HAP-1 (cell line): ENCODE data around the gene DSTN.

Source experiments
- DNase-seq, 2 experiments: peaks; one replicate each; pipeline ENCODE4 v3.0.0-alpha.2; 2016 to 2020; ENCODE audit warnings: low spot score in 2 of 2
- H3K27me3 ChIP-seq: fragments of 250-450 bp; sonication (Bioruptor Pico); 2 replicates; pipeline ENCODE4 v1.5.1; 2020; ENCODE audit warnings: low read depth, mild to moderate bottlenecking, moderate library complexity
- H3K36me3 ChIP-seq: fragments of 250-450 bp; sonication (Bioruptor Pico); replicated peaks from 2 replicates; pipeline ENCODE4 v1.5.1; 2020; ENCODE audit warnings: mild to moderate bottlenecking
- H3K4me1 ChIP-seq: fragments of 250-450 bp; sonication (Bioruptor Pico); 2 replicates; pipeline ENCODE4 v1.5.1; 2020; ENCODE audit warnings: mild to moderate bottlenecking
- H3K4me3 ChIP-seq: fragments of 250-450 bp; sonication (Bioruptor Pico); 2 replicates; pipeline ENCODE4 v1.5.1; 2020; ENCODE audit warnings: mild to moderate bottlenecking, moderate library complexity
- H3K9me3 ChIP-seq: fragments of 250-450 bp; sonication (Bioruptor Pico); 2 replicates; pipeline ENCODE4 v1.5.1; 2020; ENCODE audit warnings: mild to moderate bottlenecking, moderate library complexity
- in situ Hi-C: fragments of 300-500 bp; cut with MboI; formaldehyde crosslinking; loops from 3 replicates; pipeline ENCODE4 v1.14.3; 2020; ENCODE audit warnings: low sequenced_read_pairs, inconsistent platforms, mixed read lengths

Gene DSTN

DNA sequence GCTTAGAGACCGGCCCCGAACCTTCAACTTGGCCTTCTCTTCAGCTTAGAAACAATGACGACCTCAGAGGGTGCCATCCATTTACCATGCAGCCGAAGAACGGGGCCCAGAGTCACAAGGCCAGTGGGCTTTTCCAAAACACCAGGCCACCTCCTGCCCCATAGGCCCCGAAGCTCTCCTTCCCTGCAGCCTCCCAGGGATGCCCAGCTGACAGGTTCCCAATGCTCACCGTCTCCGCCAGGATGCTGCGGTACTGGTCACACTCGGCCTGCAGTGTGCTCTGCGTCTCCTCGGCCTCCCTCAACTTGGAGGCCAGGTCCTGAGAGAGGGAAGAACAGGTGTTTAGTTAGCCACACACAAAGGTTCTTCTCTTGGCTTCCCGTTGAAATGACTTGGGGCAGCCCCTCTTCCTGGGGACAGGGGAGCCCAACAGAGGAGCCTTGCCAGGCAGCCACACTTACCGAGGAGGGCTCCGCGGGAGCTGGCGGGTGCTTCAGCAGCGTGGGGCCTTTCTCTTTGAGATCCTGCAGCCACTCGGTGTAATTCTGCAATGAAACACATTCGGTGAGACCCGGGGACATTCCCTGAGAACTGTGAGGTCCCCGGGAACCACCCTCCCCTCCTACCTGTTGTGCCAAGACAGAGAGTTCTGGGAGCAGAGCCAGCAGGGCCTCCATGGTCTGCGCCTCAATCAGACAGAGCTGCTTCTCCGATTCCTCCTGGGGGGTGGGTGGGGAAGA lies 51.5 kb downstream of the DSTN start:
- in situ Hi-C loops = no loop called here
- Histone ChIP-seq H3K27me3 (no peaks in the 10 kb centered on the region), H3K9me3 (no peaks in the 10 kb centered on the region), H3K4me1 (no peaks in the 10 kb centered on the region), H3K36me3 (peaks cover 67% of the 10 kb centered on the region), H3K4me3 (no peak overlapping the region)
- DNase-seq = no peak

DNA sequence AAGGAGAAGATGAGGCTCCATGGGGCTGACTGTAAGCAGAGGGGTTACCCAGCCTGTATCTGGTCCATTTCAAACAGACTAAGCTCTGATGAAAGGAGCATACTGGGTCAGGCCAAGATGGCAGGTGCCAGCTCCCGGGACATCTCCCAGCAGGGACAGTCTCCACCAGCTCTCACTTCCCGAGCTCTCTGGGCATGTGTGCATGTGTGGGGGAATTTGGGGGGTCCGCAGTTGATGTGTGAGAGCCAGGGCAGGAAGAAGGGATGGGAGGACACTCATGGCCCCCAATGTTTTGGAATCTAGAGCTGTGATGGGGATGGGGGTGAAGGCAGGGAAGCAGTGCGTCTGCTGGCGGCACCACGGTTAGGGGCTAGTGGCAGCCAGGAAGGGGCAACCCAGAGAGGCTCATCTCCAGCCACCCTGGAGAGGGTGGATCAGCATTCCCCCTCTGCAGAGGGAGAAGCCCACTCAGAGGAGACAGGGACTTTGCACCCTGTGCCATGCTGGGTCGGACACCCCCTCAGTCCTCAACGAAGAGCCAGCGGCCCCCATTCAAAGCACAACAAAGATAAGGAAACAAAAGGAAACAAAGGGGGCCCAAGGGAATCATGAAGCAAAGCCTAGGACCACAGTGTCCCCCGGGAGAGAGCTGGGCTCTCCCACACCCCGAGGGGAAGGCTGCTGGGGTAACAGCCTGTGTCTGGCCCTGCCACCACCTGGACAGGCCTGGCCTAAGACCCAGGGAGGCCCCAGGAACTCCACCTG lies 52.4 kb downstream of the DSTN start:
- no peak overlapping the region for H3K4me3 ChIP-seq
- no peaks in the 10 kb centered on the region for H3K9me3 ChIP-seq
- in situ Hi-C loops = no loop called here
- H3K4me1 ChIP-seq = no peaks in the 10 kb centered on the region
- H3K36me3 ChIP-seq = peaks cover 65% of the 10 kb centered on the region
- DNase-seq = no peak
- H3K27me3 ChIP-seq = no peaks in the 10 kb centered on the region

DNA sequence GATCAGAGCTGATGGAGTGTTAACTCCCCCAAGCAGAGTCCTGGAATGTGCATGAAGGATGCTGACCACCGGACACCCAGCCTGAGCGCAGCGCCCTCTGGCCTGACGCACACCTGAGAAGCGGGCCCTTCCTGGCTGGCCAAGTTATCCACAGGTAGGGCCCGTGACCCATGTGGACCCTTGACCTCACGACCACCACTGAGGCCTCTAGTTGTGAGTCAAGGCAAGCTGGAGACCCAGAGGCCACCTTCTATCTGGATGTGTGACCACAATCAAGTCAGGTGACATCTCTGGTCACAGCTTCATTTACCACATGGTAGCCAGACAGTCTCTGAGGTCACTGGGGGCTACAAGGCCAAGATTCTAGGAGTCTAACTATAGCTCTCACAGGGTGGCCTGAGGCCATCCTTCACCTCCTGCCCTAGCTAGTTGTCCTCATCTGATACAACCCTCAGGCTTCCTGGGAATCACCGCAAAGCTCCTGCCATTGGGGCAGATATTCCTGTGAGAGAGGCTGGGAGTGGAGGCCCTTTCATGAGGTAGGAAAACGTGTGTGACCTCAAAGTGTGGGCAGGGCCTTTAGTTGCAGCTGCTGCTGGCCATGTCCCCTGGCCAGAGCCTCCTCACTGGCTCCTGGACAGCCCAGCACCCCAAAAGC lies 53.1 kb downstream of the DSTN start:
- H3K4me1 ChIP-seq = no peaks in the 10 kb centered on the region
- in situ Hi-C loops = no loop called here

DNA sequence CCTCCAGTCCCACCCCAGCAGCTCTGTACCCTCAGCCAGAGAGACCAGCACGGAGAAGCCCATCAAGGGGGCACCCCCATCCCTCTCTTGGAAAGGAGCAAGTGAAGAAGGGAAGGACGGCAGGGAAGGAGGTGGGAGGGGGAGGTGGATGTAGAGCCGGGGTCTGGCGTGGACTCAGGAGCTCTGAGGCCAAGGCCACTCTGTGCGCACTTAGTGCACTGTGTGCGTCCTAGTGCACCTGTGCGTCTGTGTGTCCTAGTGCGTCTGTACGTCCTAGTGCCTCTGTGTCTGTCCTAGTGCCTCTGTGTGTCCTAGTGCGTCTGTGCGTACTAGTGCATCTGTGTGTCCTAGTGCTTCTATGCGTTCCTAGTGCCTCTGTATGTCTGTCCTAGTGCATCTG lies 54.2 kb downstream of the DSTN start:
- no peak for DNase-seq
- no peak overlapping the region for H3K4me3 ChIP-seq
- no peaks in the 10 kb centered on the region for H3K4me1 ChIP-seq
- H3K9me3 ChIP-seq = no peaks in the 10 kb centered on the region
- in situ Hi-C loops = no loop called here
- H3K36me3 ChIP-seq = peaks cover 57% of the 10 kb centered on the region
- H3K27me3 ChIP-seq = no peaks in the 10 kb centered on the region

More for the DNA sequence above, 53.1 kb downstream of the DSTN start:
- Histone ChIP-seq H3K4me3 (no peak overlapping the region), H3K27me3 (no peaks in the 10 kb centered on the region), H3K36me3 (peaks cover 64% of the 10 kb centered on the region), H3K9me3 (no peaks in the 10 kb centered on the region)
- DNase-seq = no peak

DNA sequence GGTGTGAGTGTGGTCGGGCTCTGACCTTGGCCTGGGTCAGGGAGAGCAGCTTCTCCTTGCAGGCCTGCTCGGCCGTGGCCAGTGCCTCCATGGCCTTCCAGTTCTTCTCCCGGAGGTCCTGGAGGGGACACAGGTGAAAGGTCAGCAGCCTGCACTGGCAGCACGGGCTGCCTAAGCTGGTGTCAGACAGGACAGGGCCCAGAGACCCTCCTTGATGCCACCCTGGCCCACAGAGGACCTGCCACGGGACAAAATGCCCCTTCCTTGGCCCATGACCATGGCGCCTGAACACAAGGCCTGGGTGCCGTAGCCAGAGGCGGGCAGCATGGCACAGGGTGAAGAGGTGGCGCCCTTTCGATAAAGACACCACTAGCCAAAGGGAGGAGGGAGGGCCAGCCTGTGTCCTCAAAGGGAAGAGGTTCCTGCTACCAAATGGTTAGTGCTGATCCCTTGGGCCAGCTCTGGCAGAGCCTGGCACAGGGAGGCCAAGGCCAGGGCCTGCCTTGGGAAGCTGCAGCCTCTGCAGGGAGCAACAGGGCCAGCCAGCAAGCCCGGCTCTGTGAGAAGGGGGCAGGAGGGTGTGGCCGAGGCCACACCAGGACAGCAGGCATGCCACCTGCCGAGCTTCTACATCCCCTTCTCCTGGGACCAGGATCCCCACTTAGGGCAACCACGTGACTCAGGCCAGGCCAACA lies 54.8 kb downstream of the DSTN start:
- Histone ChIP-seq H3K9me3 (no peaks in the 10 kb centered on the region), H3K4me1 (no peaks in the 10 kb centered on the region), H3K36me3 (peaks cover 50% of the 10 kb centered on the region), H3K27me3 (no peaks in the 10 kb centered on the region), H3K4me3 (no peak overlapping the region)
- in situ Hi-C loops = no loop called here
- no peak for DNase-seq

DNA sequence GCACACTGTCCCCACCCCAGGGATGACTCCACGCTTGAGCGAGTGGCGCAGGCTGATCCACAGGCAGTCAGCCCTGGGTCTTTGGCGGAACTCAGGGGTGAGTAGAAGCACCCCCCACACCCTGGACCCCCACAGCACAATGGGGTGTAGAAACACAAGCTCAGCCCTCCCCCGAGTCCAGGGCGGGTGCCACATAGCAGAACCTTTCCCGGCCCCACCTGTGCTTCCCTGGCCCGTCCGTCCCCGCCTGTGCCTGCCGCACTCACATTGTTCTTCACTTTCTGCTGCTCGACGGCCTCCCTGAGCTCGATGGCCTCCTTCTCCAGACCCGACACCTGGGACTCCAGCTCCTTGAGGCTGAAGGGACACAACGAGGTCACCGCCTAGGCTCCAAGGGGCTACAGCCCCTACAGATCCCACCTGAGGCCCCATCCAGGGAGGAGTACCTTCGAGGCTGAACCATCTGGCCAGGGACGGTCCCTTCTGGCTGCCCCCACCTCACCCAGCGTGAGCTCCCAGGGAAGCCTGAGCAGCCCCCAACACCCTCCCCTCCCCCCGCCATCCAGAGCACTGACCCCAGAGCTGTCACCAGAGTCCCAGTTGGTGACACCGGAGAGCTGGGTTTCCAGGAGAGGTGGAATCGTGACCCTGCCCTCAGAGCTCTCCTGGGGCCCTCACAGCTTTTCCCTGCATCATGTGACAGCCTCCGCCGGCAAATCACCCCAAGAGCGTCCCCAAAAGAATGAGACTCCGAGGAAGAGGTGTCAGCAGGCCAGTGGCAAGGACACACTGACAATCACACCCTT lies 55.6 kb downstream of the DSTN start:
- Histone ChIP-seq H3K27me3 (no peaks in the 10 kb centered on the region), H3K36me3 (peaks cover 45% of the 10 kb centered on the region), H3K4me1 (no peaks in the 10 kb centered on the region), H3K4me3 (no peak overlapping the region), H3K9me3 (no peaks in the 10 kb centered on the region)
- in situ Hi-C loops = no loop called here
- DNase-seq = no peak

DNA sequence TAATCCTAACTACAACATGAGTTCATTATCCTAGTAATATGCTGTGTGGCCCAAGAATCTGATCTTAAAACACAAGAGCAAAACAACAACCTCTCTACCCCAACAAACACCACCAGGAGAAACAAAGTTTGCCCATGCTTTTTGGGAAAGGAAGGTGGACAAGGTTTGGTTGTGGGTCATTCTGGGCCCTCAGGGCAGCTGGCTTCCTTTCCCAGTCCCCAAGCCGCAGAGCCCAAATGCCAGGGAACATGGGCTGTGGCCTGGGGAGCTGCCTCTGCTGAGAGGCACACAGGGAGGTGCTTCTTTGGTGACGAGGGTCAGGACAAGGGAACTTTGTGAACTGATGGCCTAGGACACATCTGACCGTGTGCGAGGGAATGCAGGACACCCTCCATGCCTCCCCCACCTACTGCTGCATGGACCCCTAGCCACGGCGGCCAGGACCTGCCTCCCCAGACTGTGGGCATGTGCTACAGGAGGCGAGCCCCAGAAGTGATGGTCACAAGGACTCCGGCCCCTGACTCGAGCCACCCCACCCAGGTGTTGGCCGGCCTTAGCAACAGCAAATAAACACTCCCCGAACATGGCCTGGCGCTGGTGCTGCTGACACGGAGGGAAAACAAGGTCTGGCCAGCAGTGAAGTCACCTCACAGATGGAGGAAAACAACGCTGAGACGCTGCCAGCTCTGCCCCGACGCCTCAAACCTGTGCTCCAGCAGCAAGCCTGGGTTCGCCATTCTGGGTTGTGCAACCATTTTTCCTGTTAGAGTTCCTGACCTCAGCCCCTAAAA lies 56.5 kb downstream of the DSTN start:
- no peaks in the 10 kb centered on the region for H3K27me3 ChIP-seq
- no peaks in the 10 kb centered on the region for H3K9me3 ChIP-seq
- H3K4me3 ChIP-seq = no peak overlapping the region
- DNase-seq = no peak
- peaks cover 52% of the 10 kb centered on the region for H3K36me3 ChIP-seq
- in situ Hi-C loops = no loop called here
- no peaks in the 10 kb centered on the region for H3K4me1 ChIP-seq

DNA sequence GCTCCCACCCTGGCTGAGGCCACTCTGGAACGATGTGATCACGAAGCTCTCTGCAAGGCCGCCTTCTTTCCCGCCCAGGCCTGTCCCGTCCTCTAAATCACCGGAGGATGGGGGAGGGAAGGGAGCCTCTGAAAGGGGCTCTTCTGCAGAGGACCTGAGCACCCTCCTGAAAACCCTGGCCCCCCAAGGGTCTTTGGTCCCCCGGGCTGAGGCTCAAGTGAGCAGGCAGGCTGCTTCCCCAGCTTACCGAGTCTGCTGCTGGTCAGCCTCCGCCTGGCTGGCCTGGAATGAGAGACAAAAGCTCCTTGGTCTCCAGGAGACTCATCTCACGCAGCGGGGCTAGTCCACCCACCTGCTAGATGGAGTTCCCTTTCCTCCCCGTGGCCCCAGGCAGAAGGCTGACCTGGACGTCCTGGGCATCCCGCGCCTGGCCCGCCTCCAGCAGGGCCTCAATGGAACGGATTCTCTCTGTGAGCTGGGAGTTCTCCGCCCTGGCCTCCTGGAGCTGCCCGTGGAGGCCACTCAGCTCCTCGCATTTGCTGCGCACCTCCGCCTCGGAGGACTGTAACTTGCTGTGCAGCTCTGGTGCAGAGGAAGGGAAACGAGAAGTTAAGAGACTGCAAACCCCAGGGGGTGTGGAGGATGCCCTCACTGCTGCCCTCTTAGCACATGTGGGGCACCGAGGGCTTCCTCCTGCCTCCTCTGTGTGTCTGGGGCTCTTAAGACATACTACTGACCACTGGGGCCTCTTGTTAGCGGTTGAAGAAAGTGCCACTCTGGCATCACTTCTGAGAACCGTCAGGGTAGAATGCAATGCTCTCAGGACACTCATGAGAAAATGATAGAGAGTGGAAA lies 57.5 kb downstream of the DSTN start:
- H3K36me3 ChIP-seq = peaks cover 46% of the 10 kb centered on the region
- H3K4me1 ChIP-seq = no peaks in the 10 kb centered on the region
- DNase-seq = no peak
- no peak overlapping the region for H3K4me3 ChIP-seq
- H3K9me3 ChIP-seq = no peaks in the 10 kb centered on the region
- in situ Hi-C loops = no loop called here
- no peaks in the 10 kb centered on the region for H3K27me3 ChIP-seq

DNA sequence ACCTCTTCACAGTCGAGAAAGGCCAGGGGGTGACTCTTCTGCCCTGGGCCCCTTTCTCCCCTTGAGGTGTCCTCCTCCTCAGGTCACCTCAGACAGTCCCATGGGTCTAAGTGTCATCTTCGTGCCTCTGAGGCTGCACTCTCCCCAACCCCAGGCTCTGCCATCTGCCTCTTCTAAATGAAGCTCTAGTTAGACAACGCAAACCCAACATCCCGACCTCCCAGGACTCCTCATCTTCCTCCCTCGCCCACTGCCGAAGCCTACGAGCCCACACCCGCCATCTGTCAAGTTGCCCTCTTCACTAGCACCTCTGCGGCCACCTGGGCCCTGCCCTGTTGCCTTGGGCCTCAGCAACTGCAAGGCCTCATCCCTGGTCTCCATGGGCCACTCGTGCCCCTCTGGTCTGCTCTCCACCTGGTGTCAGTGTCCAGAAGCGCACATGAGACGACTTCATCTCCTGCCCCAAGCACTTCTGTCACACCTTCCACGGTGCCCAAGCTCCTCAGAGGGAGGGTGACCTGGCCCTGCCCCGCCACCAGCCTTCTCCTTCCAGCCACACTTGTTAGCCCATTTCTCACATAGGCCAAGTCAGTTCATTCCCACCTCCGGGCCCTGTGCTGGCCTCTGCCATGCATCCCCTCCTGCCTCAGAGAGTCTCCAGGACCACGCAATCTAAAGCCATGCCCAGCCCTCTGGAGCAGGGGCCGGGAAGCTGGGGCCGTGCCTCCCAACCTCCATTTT lies 58.4 kb downstream of the DSTN start:
- in situ Hi-C loops = no loop called here
- H3K9me3 ChIP-seq = no peaks in the 10 kb centered on the region
- no peaks in the 10 kb centered on the region for H3K27me3 ChIP-seq
- H3K36me3 ChIP-seq = peaks cover 48% of the 10 kb centered on the region
- no peak for DNase-seq
- no peak overlapping the region for H3K4me3 ChIP-seq
- H3K4me1 ChIP-seq = no peaks in the 10 kb centered on the region

DNA sequence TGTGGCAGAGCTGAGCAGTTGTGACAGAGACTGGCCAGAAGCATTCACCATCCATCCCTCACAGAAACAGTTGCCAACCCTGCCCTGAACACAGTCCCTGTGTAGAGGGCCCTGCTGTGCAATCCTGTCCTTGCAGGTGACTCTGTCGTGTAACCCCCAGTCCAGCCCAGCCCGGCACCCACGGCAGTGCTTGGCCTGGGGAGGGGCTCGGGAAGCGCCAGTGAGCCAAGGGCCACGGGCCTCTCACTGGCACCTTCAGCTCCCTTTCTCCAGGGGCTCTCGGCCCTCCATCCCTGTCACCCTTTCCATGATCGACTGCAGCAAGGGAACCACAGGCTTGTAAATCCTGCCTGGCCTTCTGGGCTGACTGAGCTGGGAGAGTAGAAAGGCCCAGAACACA lies 59.1 kb downstream of the DSTN start:
- Histone ChIP-seq H3K36me3 (peaks cover 51% of the 10 kb centered on the region), H3K4me1 (no peaks in the 10 kb centered on the region), H3K4me3 (no peak overlapping the region), H3K27me3 (no peaks in the 10 kb centered on the region), H3K9me3 (no peaks in the 10 kb centered on the region)
- in situ Hi-C loops = no loop called here
- DNase-seq = no peak

DNA sequence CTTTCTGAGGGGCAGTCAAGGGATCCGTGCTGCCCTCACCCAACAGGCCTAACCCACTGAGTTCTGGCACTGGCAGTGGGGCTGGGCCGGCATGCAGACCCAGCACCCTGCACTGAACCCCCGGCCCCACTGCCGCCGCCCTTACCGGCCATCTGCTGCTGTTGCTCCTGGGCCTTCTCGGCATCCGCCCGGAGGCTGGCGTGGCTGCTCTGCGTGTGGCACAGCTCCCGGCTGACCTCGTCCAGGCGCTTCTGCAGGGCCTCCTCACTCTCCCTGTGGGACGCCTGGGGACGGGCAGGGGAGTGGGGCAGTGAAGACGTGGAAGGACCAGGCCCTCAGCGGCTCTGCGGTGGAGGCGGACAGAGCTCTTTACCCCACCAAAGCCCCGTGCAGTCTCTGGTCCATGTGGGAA lies 59.8 kb downstream of the DSTN start:
- no peaks in the 10 kb centered on the region for H3K4me1 ChIP-seq
- in situ Hi-C loops = no loop called here
- H3K27me3 ChIP-seq = no peaks in the 10 kb centered on the region
- H3K36me3 ChIP-seq = peaks cover 49% of the 10 kb centered on the region
- no peak overlapping the region for H3K4me3 ChIP-seq
- H3K9me3 ChIP-seq = no peaks in the 10 kb centered on the region
- DNase-seq = no peak
